HepG2 (cell line): Measurements from ENCODE around the gene RNASE4.

Experiments used
- CCAR2 ChIP-seq: fragments of 200-400 bp; formaldehyde crosslinking; optimal IDR thresholded peaks from 2 replicates; pipeline ENCODE3; 2018; ENCODE audit warnings: low read depth, mild to moderate bottlenecking, low read length, moderate library complexity
- EP300 ChIP-seq, 3 experiments: sonication (generic) in 1 of 3; formaldehyde crosslinking in 1 of 3; IDR thresholded peaks; 2 replicates each; pipeline versions ENCODE4 v1.5.1 to v1.6.1; 2011 to 2020; ENCODE audit warnings: low read depth in 2 of 3, low read length in 2 of 3, borderline replicate concordance in 1 of 3, improper control_type of control experiment in 1 of 3, mild to moderate bottlenecking in 1 of 3, missing genetic modification reagents in 1 of 3, moderate library complexity in 1 of 3
- FOSL2 ChIP-seq: sonication (generic); formaldehyde crosslinking; IDR thresholded peaks from 2 replicates; pipeline ENCODE4 v1.4.0; 2020; ENCODE audit warnings: missing genetic modification reagents
- MBNL3 ChIP-seq: fragments of 250-450 bp; sonication (Bioruptor Pico); conservative IDR thresholded peaks from 2 replicates; pipeline ENCODE4 v1.8.0; 2022; ENCODE audit warnings: mild to moderate bottlenecking, inconsistent platforms
- MYNN ChIP-seq: sonication (generic); formaldehyde crosslinking; IDR thresholded peaks from 2 replicates; pipeline ENCODE4 v1.4.0; 2020; ENCODE audit warnings: mild to moderate bottlenecking, low read depth, missing genetic modification reagents
- POLR2A ChIP-seq, 2 experiments: IDR thresholded peaks; 2 replicates each; pipeline ENCODE4 v1.6.1; 2011; ENCODE audit warnings: low read depth in 2 of 2, low read length in 2 of 2, mild to moderate bottlenecking in 1 of 2, moderate library complexity in 1 of 2; ENCODE audit not compliant: insufficient read depth in 1 of 2
- SALL1 ChIP-seq: sonication (generic); formaldehyde crosslinking; IDR thresholded peaks from 2 replicates; pipeline ENCODE4 v1.8.0; 2022; ENCODE audit warnings: mild to moderate bottlenecking, missing genetic modification reagents
- SP140L ChIP-seq: sonication (generic); formaldehyde crosslinking; IDR thresholded peaks from 2 replicates; pipeline ENCODE4 v1.4.0; 2020; ENCODE audit warnings: missing genetic modification reagents, borderline replicate concordance
- SRSF1 ChIP-seq: fragments of 200-400 bp; formaldehyde crosslinking; optimal IDR thresholded peaks from 2 replicates; pipeline ENCODE3; 2017; ENCODE audit warnings: mild to moderate bottlenecking, low read depth, low read length, moderate library complexity
- ZBTB2 ChIP-seq: sonication (generic); formaldehyde crosslinking; IDR thresholded peaks from 2 replicates; pipeline ENCODE4 v1.8.0; 2022; ENCODE audit warnings: low read depth, missing genetic modification reagents
- ZKSCAN8 ChIP-seq: IDR thresholded peaks from 2 replicates; pipeline ENCODE4 v1.6.1; 2016; ENCODE audit warnings: borderline replicate concordance, missing genetic modification reagents, missing compliant biosample characterization
- TF ChIP-seq, protein P1 (sequence below): sonication (generic); formaldehyde crosslinking; IDR thresholded peaks from 2 replicates; pipeline ENCODE4 v1.4.0; 2020; ENCODE audit warnings: mild to moderate bottlenecking, low read depth, missing genetic modification reagents
- TF ChIP-seq, protein P2 (sequence below): sonication (generic); formaldehyde crosslinking; IDR thresholded peaks from 2 replicates; pipeline ENCODE4 v1.5.0; 2020; ENCODE audit warnings: mild to moderate bottlenecking, missing genetic modification reagents, moderate library complexity
- TF ChIP-seq, protein P3 (sequence below): sonication (generic); formaldehyde crosslinking; IDR thresholded peaks from 2 replicates; pipeline ENCODE4 v1.4.0; 2020; ENCODE audit warnings: mild to moderate bottlenecking, low read depth, missing genetic modification reagents

GRCh38 chr14:20675669-20676068, 8.7 kb upstream of the RNASE4 start:
- TF ChIP-seq ZKSCAN8 (CRISPR knock-in tag), result no peak
- TF ChIP-seq ZBTB2 (CRISPR knock-in tag), result no peak
- TF ChIP-seq, protein P1, sequence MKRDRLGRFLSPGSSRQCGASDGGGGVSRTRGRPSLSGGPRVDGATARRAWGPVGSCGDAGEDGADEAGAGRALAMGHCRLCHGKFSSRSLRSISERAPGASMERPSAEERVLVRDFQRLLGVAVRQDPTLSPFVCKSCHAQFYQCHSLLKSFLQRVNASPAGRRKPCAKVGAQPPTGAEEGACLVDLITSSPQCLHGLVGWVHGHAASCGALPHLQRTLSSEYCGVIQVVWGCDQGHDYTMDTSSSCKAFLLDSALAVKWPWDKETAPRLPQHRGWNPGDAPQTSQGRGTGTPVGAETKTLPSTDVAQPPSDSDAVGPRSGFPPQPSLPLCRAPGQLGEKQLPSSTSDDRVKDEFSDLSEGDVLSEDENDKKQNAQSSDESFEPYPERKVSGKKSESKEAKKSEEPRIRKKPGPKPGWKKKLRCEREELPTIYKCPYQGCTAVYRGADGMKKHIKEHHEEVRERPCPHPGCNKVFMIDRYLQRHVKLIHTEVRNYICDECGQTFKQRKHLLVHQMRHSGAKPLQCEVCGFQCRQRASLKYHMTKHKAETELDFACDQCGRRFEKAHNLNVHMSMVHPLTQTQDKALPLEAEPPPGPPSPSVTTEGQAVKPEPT (CRISPR knock-in tag), result no peak
- TF ChIP-seq CCAR2, result no peak
- TF ChIP-seq, protein P2, sequence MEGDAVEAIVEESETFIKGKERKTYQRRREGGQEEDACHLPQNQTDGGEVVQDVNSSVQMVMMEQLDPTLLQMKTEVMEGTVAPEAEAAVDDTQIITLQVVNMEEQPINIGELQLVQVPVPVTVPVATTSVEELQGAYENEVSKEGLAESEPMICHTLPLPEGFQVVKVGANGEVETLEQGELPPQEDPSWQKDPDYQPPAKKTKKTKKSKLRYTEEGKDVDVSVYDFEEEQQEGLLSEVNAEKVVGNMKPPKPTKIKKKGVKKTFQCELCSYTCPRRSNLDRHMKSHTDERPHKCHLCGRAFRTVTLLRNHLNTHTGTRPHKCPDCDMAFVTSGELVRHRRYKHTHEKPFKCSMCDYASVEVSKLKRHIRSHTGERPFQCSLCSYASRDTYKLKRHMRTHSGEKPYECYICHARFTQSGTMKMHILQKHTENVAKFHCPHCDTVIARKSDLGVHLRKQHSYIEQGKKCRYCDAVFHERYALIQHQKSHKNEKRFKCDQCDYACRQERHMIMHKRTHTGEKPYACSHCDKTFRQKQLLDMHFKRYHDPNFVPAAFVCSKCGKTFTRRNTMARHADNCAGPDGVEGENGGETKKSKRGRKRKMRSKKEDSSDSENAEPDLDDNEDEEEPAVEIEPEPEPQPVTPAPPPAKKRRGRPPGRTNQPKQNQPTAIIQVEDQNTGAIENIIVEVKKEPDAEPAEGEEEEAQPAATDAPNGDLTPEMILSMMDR, result no peak
- TF ChIP-seq POLR2A (IDR thresholded peaks at IDR 0.05; ENCODE audit: insufficient read depth in 1 of 2, low read depth in 2 of 2, low read length in 2 of 2), result no peak
- no peak for TF ChIP-seq EP300 (IDR thresholded peaks at IDR 0.05; ENCODE audit: low read depth in 2 of 2, low read length in 2 of 2)
- no peak for TF ChIP-seq EP300 (CRISPR knock-in tag; IDR thresholded peaks at IDR 0.05; ENCODE audit: borderline replicate concordance)
- TF ChIP-seq FOSL2 (CRISPR knock-in tag), result no peak
- TF ChIP-seq MYNN (CRISPR knock-in tag), result no peak
- no peak for TF ChIP-seq SRSF1
- TF ChIP-seq, protein P3, sequence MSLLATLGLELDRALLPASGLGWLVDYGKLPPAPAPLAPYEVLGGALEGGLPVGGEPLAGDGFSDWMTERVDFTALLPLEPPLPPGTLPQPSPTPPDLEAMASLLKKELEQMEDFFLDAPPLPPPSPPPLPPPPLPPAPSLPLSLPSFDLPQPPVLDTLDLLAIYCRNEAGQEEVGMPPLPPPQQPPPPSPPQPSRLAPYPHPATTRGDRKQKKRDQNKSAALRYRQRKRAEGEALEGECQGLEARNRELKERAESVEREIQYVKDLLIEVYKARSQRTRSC (CRISPR knock-in tag), result no peak
- no peak for TF ChIP-seq MBNL3 (CRISPR knock-in tag)
- no peak for TF ChIP-seq SP140L
- no peak for TF ChIP-seq SALL1
